ENCODE data around the gene ZG16.
"Not testable (repeated sequence)": the region's sequence is repeated elsewhere in the genome, so short reads cannot be mapped to it uniquely, and the experiment has no call there.

ZG16 gene

GRCh38 chr16:29777576-29778350, at the start of gene ZG16:
Gene ZG16 (plus strand): TSS chr16:29778256. CDS start chr16:29779267, 1,011 bp downstream.
- no peak for DNase-seq (ENCODE audit: low read depth)

- DNase-seq (ENCODE audit: low read depth): no peak
Observed at GRCh38 chr16:29729116-29729521, 48.9 kb upstream of the ZG16 start.

- DNase-seq (ENCODE audit: low read depth): no peak
Observed at GRCh38 chr16:29730649-29731048, 47.4 kb upstream of the ZG16 start.

- DNase-seq (ENCODE audit: low read depth): peak; percentile 79
Observed at GRCh38 chr16:29731768-29732601, 46.1 kb upstream of the ZG16 start.

GRCh38 chr16:29734786-29735185, 43.3 kb upstream of the ZG16 start:
- DNase-seq (ENCODE audit: low read depth): no peak

- no peak for DNase-seq (ENCODE audit: low read depth)
Observed at GRCh38 chr16:29736112-29736511, 41.9 kb upstream of the ZG16 start.

- no peak for DNase-seq (ENCODE audit: low read depth)
Observed at GRCh38 chr16:29736764-29737163, 41.3 kb upstream of the ZG16 start.

- no peak for DNase-seq (ENCODE audit: low read depth)
Observed at GRCh38 chr16:29737713-29738112, 40.3 kb upstream of the ZG16 start.

GRCh38 chr16:29738514-29738913, 39.5 kb upstream of the ZG16 start:
- no peak for DNase-seq (ENCODE audit: low read depth)

GRCh38 chr16:29739927-29740629, 38.0 kb upstream of the ZG16 start:
- not testable (repeated sequence) for DNase-seq (ENCODE audit: low read depth)

- DNase-seq (ENCODE audit: low read depth): not testable (repeated sequence)
Observed at GRCh38 chr16:29740630-29741015, 37.4 kb upstream of the ZG16 start.

- no peak for DNase-seq (ENCODE audit: low read depth)
Observed at GRCh38 chr16:29742683-29743275, 35.3 kb upstream of the ZG16 start.

- DNase-seq (ENCODE audit: low read depth): no peak
Observed at GRCh38 chr16:29743475-29743826, 34.6 kb upstream of the ZG16 start.

- DNase-seq (ENCODE audit: low read depth): no peak
Observed at GRCh38 chr16:29743827-29744531, 34.1 kb upstream of the ZG16 start.

GRCh38 chr16:29744541-29745101, 33.4 kb upstream of the ZG16 start:
- no peak for DNase-seq (ENCODE audit: low read depth)

- DNase-seq (ENCODE audit: low read depth): no peak
Observed at GRCh38 chr16:29745121-29745852, 32.8 kb upstream of the ZG16 start.

- DNase-seq (ENCODE audit: low read depth): peak; percentile 78
Observed at GRCh38 chr16:29745853-29746345, 32.2 kb upstream of the ZG16 start, which contains the start of gene C16orf54. Gene C16orf54 (minus strand): TSS chr16:29745990. CDS start chr16:29744951, 1,039 bp downstream.

- DNase-seq (ENCODE audit: low read depth): not testable (repeated sequence)
Observed at GRCh38 chr16:29746518-29746917, 31.5 kb upstream of the ZG16 start.

- DNase-seq (ENCODE audit: low read depth): no peak
Observed at GRCh38 chr16:29747947-29748759, 29.9 kb upstream of the ZG16 start.
